Mesothelial cell of epicardium (in vitro differentiated cells): ENCODE data around the gene HDDC3. TPM values are rescaled to one million over a fixed set of nuclear protein-coding genes. Genes with fewer than 3 reads are reported as not detected.
A peak's percentile ranks its signal among the peaks of the same experiment; 100 is the strongest.
"Not testable (repeated sequence)": the region's sequence is repeated elsewhere in the genome, so short reads cannot be mapped to it uniquely, and the experiment has no call there.

Experiments used
- DNase-seq, 2 experiments: peaks; one replicate each; pipeline ENCODE4 v3.0.0; 2021; ENCODE audit warnings: low spot score in 2 of 2; ENCODE audit not compliant: unreplicated experiment in 2 of 2
- H3K27ac Mint-ChIP-seq: 2 replicates; pipeline ENCODE4 v1.8.0; 2021; ENCODE audit warnings: mixed read lengths
- H3K27me3 Mint-ChIP-seq: 2 replicates; pipeline ENCODE4 v1.8.0; 2021; ENCODE audit warnings: low read depth, mixed read lengths
- H3K36me3 Mint-ChIP-seq: 2 replicates; pipeline ENCODE4 v1.8.0; 2021; ENCODE audit warnings: mixed read lengths
- H3K4me1 Mint-ChIP-seq: 2 replicates; pipeline ENCODE4 v1.8.0; 2021; ENCODE audit warnings: mixed read lengths
- H3K4me3 Mint-ChIP-seq: 2 replicates; pipeline ENCODE4 v1.8.0; 2021; ENCODE audit warnings: mild to moderate bottlenecking, moderate library complexity, mixed read lengths
- H3K9me3 Mint-ChIP-seq: 2 replicates; pipeline ENCODE4 v1.8.0; 2021; ENCODE audit warnings: mixed read lengths
- total RNA-seq: library from RNA; stranded (reverse); gene quantifications from 3 replicates; pipeline ENCODE4 v1.2.1, GENCODE V29; 2021
- TF ChIP-seq, protein P1 (sequence below): fragments of 200-600 bp; sonication (generic); IDR thresholded peaks from one replicate; pipeline ENCODE4 v1.5.0; 2021; ENCODE audit warnings: antibody characterized with exemption; ENCODE audit not compliant: unreplicated experiment

The HDDC3 gene
- total RNA-seq, 1 donor from 2014 or later, result 11.9 TPM

DNA sequence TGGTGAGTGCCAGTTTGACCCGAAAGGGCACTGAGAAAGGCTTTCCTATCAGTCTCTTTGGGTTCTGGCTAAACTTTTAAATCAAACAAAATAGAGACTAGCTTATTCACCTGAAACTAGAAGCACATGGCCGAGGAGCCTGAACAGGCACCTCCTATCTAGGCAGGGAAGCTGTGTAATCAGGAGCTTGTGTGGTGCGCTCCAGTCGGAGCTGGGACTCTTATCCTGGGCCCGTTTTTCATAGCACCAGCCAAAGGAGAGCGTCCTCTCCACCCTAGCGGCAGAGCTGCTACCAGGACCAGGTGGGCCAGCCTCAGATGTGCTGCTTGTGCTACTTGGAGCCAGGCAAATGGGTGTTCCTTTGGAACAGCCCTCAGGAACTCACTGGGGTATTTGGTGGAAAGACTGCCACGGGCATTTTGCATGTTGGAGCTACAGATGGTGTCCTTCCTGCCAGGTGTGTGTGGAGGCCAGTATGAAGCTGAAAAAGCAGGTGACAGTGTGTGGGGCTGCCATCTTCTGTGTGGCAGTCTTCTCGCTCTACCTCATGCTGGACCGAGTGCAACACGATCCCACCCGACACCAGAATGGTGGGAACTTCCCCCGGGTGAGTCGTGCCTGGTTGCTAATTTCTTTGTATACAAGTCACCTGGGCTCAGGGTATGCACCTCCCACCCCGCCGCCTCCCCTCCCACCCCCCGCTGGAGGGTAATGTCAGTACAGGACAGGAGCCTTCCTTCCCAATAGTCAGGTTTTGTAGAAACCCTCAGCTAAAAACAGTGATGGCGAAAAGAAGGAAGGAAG lies 28.4 kb downstream of the HDDC3 start:
- no peaks in the 10 kb centered on the region for H3K9me3 Mint-ChIP-seq
- peak overlapping the region; percentile 86 for H3K27ac Mint-ChIP-seq
- H3K4me3 Mint-ChIP-seq, result peak overlapping the region; percentile 77
- H3K4me1 Mint-ChIP-seq, result peaks cover 21% of the 10 kb centered on the region
- no peak for DNase-seq
- H3K36me3 Mint-ChIP-seq, result peaks cover 11% of the 10 kb centered on the region
- TF ChIP-seq, protein P1, sequence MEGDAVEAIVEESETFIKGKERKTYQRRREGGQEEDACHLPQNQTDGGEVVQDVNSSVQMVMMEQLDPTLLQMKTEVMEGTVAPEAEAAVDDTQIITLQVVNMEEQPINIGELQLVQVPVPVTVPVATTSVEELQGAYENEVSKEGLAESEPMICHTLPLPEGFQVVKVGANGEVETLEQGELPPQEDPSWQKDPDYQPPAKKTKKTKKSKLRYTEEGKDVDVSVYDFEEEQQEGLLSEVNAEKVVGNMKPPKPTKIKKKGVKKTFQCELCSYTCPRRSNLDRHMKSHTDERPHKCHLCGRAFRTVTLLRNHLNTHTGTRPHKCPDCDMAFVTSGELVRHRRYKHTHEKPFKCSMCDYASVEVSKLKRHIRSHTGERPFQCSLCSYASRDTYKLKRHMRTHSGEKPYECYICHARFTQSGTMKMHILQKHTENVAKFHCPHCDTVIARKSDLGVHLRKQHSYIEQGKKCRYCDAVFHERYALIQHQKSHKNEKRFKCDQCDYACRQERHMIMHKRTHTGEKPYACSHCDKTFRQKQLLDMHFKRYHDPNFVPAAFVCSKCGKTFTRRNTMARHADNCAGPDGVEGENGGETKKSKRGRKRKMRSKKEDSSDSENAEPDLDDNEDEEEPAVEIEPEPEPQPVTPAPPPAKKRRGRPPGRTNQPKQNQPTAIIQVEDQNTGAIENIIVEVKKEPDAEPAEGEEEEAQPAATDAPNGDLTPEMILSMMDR, result no peak
- H3K27me3 Mint-ChIP-seq, result no peaks in the 10 kb centered on the region

DNA sequence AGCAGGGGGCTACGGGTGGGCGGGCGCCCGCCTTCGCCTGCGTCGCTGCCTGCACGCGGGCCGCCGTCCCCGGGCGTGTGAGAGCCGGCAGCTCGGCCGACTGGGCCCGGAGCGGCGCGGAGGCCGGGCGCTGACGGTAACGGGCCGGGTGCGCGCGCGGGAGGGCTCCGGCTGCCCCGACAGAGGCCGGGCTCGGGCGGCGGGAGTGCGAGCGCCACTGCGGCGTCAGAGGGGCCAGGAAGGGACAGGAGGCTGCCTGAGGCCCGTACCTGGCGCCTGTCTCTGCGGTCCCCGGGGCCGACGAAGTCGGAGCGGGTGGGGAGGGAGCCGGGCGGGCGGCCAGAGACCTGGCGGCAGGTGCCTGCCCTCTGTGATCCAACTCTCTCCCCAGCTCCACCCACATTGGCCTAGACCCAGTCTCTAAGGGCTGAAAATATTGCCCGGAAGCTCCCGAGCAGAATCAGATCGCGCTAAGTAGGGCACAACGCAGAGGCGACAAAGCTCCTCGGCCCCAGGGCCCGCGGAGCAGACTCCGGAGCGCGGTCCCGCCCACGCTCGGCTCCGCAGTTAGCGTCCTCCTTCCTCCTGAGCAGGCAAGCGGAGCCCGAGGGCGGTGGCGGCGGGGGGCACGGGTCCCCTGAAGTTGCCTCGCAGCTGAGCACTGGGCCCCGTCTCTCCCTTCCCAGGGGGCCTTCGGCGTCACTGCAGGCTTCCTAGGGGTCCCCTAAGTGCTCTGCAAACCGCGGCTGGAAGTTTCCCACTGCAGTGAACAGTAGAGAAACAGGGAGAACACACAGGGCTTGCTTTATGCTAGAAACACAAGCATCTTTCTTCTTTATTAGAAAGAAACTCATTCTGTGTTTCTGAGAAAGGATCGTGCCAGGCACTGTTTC lies 29.3 kb downstream of the HDDC3 start, which contains the start of gene MAN2A2:
TSS of gene MAN2A2 (plus strand) at position 463 of the 893 bp plus-strand sequence. CDS start 906 bp downstream, outside the sequence.
- H3K27ac Mint-ChIP-seq, result peak within 1 kb of the TSS; percentile 90

DNA sequence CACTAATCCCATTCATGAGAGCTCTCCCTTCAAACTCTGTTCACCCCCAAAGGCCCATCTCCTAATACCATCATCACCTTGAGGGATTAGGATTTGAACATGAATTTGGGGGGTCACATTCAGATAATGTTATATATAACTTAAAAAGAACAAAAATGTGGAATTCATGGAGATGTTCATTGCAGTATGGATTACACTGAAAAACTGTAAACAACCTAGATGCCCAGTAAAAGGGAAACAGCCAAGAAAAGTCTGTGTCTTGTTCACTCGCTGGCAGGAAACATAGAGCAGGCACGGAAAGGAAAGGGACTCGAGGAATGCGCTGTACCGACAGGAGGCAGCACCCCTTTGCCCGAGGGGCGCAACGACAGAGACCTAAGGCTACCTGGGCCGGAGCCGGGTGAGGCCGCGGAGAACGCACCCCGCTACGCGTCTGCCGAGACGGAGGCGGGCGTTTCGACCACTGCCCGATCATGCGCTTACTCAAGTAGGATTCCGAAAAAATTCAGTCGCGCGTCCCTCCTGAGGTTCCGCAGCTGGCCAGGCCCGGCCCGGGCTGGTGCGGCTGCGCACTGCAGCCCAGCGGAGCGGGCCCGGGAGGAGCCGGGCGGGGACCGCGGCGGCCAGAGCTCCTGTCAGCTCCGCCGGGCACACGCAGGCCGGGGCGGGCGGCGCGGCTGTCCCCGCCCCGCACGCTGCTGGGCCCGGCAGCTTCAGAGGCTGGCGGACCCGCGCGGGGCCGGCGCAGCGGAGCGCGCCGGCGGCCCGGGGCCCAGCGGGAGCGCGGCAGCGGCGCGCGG lies 30.1 kb downstream of the HDDC3 start:
- H3K4me1 Mint-ChIP-seq, result peaks cover 21% of the 10 kb centered on the region
- peak overlapping the region; percentile 90 for H3K27ac Mint-ChIP-seq
- H3K27me3 Mint-ChIP-seq, result no peaks in the 10 kb centered on the region
- H3K36me3 Mint-ChIP-seq, result peaks cover 11% of the 10 kb centered on the region
- TF ChIP-seq, protein P1, result no peak
- H3K9me3 Mint-ChIP-seq, result no peaks in the 10 kb centered on the region
- peak overlapping the region; percentile 74 for H3K4me3 Mint-ChIP-seq
- peak; percentile 58 to 82 for DNase-seq

More for the DNA sequence above, 29.3 kb downstream of the HDDC3 start, which contains the start of gene MAN2A2:
- Mint-ChIP-seq H3K4me1 (peaks cover 21% of the 10 kb centered on the region), H3K36me3 (peaks cover 11% of the 10 kb centered on the region), H3K9me3 (no peaks in the 10 kb centered on the region), H3K27me3 (no peaks in the 10 kb centered on the region), H3K4me3 (peak within 1 kb of the TSS; percentile 77)
- TF ChIP-seq, protein P1, result no peak
- peak in 1 of 2 experiments; percentile 73 for DNase-seq

DNA sequence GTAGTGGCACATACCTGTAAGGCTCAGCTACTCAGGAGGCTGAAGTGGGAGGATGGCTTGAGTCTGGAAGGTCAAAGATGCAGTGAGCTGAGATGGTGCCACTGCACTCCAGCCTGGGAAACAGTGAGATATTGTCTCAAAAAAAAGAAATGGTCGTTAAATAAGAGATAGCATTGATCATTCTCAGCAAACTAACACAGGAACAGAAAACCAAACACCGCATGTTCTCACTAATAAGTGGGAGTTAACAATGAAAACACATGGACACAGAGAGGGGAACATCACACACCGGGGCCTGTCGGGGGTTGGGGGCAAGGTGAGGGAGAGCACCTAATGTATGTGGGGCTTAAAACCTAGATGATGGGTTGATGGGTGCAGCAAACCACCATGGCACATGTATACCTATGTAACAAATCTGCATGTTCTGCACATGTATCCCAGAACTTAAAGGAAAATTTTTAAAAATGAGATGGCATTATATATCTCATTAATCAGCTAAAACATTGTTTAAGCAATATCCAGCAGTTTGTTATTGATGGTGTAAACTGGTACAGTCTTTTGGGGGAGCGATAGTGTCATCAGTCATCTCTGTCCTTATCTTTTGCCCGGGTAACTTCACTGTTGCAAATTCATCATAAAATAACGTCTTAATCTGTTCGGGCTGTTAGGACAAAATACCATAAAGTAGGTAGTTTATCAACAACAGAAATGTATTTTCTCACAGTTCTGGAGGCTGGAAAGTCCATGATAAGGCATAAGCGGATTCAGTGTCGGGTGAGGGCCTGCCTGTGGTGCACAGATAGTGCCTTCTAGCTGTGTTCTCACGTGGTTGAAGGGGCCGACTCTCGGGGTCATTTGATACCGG lies 30.9 kb downstream of the HDDC3 start:
- peak overlapping the region; percentile 90 for H3K27ac Mint-ChIP-seq

DNA sequence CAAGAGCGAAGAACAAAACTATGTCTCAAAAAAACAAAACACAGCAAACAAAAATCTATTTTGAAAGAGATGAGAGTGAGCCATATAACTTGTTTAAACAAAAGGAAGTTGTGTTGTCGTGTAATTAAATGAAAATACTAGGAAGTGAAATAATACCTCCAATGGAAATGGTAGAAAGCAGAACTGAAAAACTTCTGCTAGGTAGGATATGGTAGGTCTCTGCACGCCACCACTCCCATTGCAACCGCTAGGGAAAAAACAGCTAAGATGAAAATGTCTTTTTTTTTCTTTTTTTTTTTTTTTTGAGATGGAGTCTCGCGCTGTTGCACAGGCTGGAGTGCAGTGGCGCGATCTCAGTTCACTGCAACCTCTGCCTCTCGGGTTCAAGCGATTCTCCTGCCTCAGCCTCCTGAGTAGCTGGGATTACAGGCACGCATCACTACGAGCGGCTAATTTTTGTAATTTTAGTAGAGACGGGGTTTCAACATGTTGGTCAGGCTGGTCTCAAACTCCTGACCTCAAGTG lies 35.2 kb downstream of the HDDC3 start:
- not testable (repeated sequence) for H3K27ac Mint-ChIP-seq, H3K4me3 Mint-ChIP-seq, DNase-seq, H3K9me3 Mint-ChIP-seq, H3K27me3 Mint-ChIP-seq
- H3K36me3 Mint-ChIP-seq, result peaks cover 20% of the 10 kb centered on the region
- H3K4me1 Mint-ChIP-seq, result peaks cover 12% of the 10 kb centered on the region

More for the DNA sequence above, 30.9 kb downstream of the HDDC3 start:
- H3K27me3 Mint-ChIP-seq, result no peaks in the 10 kb centered on the region
- H3K4me1 Mint-ChIP-seq, result peaks cover 21% of the 10 kb centered on the region
- H3K36me3 Mint-ChIP-seq, result peaks cover 15% of the 10 kb centered on the region
- TF ChIP-seq, protein P1, result no peak
- H3K9me3 Mint-ChIP-seq, result no peaks in the 10 kb centered on the region
- peak overlapping the region; percentile 74 for H3K4me3 Mint-ChIP-seq
- no peak for DNase-seq
